ENCODE results near the gene POC1A. TPM values are rescaled to one million over a fixed set of nuclear protein-coding genes. Genes with fewer than 3 reads are reported as not detected.

The POC1A gene
- total RNA-seq, 1 donor from 2014 or later = 9.4 TPM

- Mint-ChIP-seq H3K4me3 (no peak overlapping the region), H3K27me3 (ENCODE audit: low read depth) (no peaks in the 10 kb centered on the region), H3K27ac (no peak overlapping the region), H3K4me1 (peaks cover 3% of the 10 kb centered on the region), H3K36me3 (peaks cover 5% of the 10 kb centered on the region), H3K9me3 (peaks cover 7% of the 10 kb centered on the region)
- no peak for DNase-seq (ENCODE audit: low spot score in 2 of 2, unreplicated experiment in 2 of 2)
- no peak for TF ChIP-seq CTCF (IDR thresholded peaks at IDR 0.05; ENCODE audit: unreplicated experiment)
Measured at GRCh38 chr3:52095990-52096775, 58.0 kb downstream of the POC1A start.

- Mint-ChIP-seq H3K27me3 (ENCODE audit: low read depth) (no peaks in the 10 kb centered on the region), H3K36me3 (no peaks in the 10 kb centered on the region), H3K9me3 (no peaks in the 10 kb centered on the region), H3K4me1 (peaks cover 10% of the 10 kb centered on the region), H3K4me3 (no peak overlapping the region), H3K27ac (no peak overlapping the region)
- no peak for DNase-seq (ENCODE audit: low spot score in 2 of 2, unreplicated experiment in 2 of 2)
- no peak for TF ChIP-seq CTCF (IDR thresholded peaks at IDR 0.05; ENCODE audit: unreplicated experiment)
Measured at GRCh38 chr3:52094571-52095485, 59.4 kb downstream of the POC1A start.

DNA sequence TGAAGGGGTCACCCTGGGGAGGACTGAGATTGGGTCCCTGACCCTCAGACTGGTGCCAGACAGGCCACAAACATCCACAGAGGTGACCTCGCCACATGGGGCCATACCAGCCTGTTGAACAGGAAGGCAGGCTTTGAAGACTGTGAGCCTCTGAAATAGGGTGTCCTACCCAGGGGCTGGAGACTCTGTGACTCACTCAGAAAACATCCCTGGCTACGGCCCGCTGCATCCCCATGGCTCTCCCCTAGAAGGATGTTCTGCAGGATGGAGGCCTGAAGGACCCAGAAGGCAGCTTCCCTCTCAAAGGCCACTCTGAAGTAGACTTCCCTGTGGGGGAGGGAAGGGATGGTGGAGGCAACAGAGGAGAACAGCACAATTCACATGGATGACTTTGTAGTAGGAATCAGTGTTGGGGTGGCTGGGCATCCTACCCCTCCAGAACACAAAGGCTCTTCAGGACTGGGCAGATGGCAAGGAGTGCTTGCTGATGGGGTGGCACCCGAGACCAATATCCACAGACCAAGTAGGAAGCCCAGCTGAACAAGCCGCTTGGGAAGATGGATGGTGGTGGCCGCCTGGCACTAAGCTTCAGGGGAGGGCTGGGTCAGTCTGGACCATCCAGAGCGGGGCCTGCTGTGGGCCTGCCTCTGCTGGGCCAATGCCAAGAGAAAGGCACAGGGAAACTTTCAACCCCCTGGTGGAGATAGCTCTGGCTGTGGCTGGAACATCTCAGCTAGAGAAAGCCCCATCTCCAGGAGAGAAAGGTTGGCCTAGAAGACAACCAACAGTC is 60.3 kb downstream of the POC1A start:
- no peaks in the 10 kb centered on the region for H3K27me3 Mint-ChIP-seq (ENCODE audit: low read depth)
- peaks cover 17% of the 10 kb centered on the region for H3K4me1 Mint-ChIP-seq
- no peak overlapping the region for H3K4me3 Mint-ChIP-seq
- no peaks in the 10 kb centered on the region for H3K9me3 Mint-ChIP-seq
- no peak overlapping the region for H3K27ac Mint-ChIP-seq
- no peak for TF ChIP-seq CTCF (IDR thresholded peaks at IDR 0.05; ENCODE audit: unreplicated experiment)
- no peak for DNase-seq (ENCODE audit: low spot score in 2 of 2, unreplicated experiment in 2 of 2)
- H3K36me3 Mint-ChIP-seq = no peaks in the 10 kb centered on the region

DNA sequence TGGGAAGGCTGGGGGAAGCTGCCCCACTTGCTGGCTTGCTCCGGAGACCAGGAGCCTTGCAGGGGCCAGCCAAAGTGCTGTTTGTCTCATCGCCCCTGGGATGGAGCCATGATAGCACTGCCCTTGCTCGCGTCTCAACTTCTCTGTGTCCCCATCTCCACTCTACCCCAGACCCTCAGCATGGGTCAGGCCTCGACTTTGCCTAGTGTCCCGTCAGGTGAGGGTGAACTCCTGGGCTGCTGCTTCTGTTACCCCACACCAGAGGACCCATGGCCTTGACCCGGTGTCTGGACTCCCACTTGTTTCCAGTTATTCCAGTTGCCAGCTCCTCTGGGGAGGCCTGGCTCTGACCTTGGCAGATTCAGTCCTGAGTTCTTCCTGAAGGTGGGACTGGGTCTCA is 61.3 kb downstream of the POC1A start:
- Mint-ChIP-seq H3K4me1 (peaks cover 24% of the 10 kb centered on the region), H3K9me3 (no peaks in the 10 kb centered on the region), H3K36me3 (no peaks in the 10 kb centered on the region), H3K27ac (no peak overlapping the region), H3K4me3 (no peak overlapping the region), H3K27me3 (ENCODE audit: low read depth) (no peaks in the 10 kb centered on the region)
- no peak for DNase-seq (ENCODE audit: low spot score in 2 of 2, unreplicated experiment in 2 of 2)
- TF ChIP-seq CTCF (IDR thresholded peaks at IDR 0.05; ENCODE audit: unreplicated experiment) = no peak

GRCh38 chr3:52092271-52092660 is 62.0 kb downstream of the POC1A start:
- no peaks in the 10 kb centered on the region for H3K36me3 Mint-ChIP-seq
- no peak overlapping the region for H3K4me3 Mint-ChIP-seq
- DNase-seq (ENCODE audit: low spot score in 2 of 2, unreplicated experiment in 2 of 2) = no peak
- no peak for TF ChIP-seq CTCF (IDR thresholded peaks at IDR 0.05; ENCODE audit: unreplicated experiment)
- H3K27ac Mint-ChIP-seq = no peak overlapping the region
- H3K9me3 Mint-ChIP-seq = no peaks in the 10 kb centered on the region
- peaks cover 25% of the 10 kb centered on the region for H3K4me1 Mint-ChIP-seq
- no peaks in the 10 kb centered on the region for H3K27me3 Mint-ChIP-seq (ENCODE audit: low read depth)

Measured in mesothelial cell of epicardium (in vitro differentiated cells).